HG03571 (cell line): Measurements from ENCODE around the gene SFMBT2.

Experiments
- ATAC-seq: cut with Tn5 transposase; IDR thresholded peaks from one replicate; pipeline ENCODE4 v1.9.1; 2021; ENCODE audit not compliant: unreplicated experiment

The SFMBT2 gene

DNA sequence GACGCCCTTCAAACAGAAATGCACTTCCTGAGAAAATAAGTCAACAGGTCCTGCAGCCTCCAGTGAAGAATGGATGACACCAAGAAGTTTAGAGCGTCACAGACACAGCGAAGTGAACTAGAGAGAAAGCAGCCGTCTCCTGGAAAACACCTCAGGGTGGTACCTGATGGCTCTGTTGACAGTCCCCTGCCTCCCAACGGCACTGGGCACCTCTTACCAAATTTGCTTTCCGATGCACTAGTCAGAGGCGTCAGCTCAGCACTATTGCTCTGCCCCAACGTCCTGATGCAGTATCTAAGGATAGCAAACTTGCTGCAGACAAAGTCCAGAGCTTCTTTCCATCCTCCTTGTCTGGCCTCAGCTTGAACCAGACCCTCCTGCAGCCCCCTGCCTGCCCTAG, 38.3 kb downstream of the SFMBT2 start:
- ATAC-seq: no peak

DNA sequence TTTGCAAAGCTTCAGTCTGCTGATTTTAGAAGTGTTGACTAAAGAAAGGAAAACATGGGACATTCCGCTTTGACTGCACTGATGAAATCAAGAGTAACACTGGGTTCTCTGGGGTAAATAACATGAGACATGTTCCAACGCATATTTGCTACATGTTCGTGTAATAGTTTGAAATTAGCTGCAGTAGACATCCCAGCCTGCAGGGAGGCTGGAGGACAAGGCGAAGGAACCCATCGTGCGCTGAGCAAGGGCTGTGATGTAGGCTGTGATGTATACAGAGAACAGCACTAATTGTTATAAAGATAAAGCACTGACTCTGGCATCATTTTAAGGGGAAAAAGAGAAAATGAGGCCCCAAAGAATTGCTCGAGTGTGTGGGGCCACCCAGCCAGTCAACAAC, 40.3 kb downstream of the SFMBT2 start:
- no peak for ATAC-seq

DNA sequence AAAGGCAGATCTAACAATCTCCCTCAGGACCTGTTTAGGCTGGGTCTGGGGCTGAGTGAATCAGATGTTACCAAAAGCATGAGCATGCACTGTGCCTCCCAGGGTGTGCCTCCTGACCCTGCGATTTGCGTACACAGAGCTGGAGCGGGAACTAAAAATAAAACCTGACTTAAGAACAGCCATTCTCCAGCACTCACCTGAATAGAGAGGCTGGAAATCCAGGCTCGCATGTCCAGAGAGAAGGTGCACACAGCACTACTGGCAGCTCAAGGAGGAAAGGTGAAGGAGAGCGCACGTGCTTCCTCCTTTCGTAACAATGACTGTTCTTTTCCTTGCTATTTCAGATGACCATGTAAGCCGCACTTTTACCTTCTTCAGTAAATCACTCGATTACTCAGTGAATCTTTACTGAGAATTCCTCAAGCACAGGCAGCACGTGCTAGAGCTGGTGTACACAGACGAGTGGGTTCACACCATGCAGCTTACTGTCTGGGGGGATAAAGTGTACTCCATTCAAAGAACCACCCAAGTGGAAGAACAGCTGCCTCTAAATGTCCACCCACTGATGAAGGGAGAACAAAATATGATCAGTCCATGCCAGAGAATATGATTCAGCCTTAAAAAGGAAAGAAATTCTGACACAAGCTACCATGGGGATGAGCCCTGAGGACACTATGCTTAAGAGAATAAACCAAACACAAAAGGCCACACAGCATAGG, 45.6 kb downstream of the SFMBT2 start:
- ATAC-seq: no peak

DNA sequence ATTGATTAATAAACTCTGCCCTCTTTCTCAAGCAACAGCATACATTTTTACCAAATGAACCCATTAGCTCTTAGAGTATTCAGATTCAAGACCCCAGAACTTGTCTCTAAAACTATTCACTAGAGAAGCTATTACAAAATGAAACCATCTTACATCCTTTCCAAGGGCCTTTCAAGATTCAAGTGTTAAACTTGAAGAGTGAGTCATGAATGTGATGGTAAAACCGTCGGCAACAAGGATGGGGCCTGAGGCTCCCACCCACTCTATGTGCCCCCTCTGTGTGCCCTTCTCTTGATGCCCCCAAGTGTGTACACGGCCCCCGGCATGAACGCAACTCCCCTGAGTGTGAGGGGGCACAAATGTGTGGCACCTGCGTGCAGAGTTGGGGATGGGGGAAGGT, 46.4 kb downstream of the SFMBT2 start:
- ATAC-seq: no peak

DNA sequence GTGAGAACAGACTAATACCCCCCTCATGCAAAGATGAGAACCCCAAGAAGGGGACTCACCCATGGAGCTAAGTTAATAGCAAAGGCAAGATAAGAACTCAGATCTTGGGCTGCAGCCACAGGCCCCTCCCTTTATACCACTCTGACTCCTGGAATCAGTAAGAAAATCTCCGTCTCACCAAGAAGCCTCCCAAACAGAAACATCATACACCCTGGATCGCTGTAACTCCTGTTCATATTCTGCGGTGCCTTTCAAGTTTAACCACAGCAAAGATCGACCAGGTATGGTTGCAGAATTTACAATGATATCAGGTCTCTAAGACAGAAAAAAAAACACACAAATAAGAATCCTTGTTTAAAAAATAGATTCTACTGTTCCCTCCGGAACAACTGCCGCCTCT, 47.1 kb downstream of the SFMBT2 start:
- ATAC-seq: no peak

DNA sequence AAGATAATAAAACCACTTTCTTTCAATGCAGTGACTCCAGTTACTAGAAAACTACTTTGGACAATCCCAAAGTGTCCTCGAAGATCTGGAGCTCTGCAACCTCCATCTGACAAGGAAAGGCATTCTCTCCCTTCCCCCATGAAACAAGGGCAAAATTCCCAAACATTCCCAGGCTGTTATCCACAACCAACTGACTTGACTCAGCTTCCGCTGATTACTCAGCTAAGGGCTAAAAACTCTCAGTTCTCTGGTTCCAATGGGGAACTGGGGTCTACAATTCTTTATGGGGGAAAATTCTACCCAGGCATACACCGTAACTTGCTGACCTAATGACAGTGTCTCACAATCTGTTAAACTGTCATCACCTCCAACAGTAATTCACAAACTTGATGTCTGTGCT, 48.4 kb downstream of the SFMBT2 start:
- no peak for ATAC-seq

DNA sequence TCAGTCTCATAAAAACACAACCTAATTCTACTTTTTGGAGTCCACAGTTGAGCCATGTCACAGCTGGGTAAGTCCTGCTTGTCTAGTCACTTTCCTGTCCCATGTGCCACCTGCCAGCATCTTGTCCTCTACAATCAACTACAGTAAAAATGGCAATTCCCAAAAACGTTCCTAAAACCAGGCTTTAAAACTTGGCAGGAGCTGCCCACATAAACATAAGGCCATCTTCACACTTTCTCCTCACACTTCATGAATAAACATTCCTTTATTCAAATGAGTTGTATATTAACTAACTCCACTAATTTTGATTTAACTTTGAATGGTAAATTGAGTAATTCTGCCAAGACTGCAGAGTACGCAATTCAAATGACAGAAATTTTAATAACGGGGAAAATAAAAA, 49.5 kb downstream of the SFMBT2 start:
- no peak for ATAC-seq

DNA sequence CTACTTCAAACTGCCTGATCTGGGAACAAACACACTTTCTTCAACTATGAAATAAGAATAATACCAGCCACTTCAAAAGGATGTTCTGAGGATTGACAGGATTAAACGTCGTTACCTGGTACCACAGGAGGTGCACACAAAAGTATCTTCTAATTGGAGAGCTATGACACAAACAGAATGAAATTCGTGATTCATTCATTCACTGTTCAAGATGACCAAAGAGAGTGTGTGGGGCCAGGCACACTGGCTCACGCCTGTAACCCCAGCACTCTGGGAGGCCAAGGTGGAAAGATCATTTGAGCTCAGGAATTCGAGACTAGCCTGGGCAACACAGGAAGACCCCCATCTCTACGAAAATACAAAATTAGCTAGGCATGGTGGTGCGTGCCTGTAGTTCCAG, 50.9 kb downstream of the SFMBT2 start:
- no peak for ATAC-seq

DNA sequence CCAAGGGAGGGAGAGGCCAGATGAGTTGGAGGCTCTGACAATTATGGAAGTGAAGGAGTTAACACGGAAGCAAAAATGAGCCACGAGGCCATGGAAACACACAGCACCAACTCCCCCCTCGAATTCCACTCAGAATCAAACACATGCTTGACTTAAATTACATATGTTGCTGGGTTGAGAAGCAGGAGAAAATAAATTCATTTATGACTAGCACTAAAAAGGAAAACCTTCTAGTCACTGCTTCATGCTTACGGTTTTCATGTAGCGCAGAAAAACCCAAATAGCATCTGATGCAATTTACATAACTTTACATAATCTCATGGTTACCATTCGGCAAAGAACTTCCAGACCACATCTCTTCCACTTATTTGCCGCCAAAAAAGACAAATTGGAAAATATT, 51.5 kb downstream of the SFMBT2 start:
- no peak for ATAC-seq

DNA sequence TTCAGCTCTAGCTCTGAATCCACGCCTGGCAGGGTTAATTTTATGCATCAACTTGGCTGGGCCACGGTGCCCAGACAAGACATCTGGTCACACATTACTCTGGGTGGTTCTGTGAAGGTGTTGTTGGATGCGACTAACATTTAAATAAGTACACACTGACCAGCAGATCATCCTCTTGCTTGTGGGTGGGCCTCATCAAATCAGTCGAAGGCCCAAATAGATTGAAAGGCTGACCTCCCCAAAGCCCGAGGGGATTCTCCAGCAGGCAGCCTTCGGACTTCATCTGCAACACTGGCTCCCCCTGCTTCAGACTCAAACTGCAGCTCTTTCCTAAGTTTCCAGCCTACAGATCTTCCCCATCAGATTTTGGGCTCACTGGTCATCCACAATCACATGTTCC, 53.6 kb downstream of the SFMBT2 start:
- ATAC-seq: no peak

DNA sequence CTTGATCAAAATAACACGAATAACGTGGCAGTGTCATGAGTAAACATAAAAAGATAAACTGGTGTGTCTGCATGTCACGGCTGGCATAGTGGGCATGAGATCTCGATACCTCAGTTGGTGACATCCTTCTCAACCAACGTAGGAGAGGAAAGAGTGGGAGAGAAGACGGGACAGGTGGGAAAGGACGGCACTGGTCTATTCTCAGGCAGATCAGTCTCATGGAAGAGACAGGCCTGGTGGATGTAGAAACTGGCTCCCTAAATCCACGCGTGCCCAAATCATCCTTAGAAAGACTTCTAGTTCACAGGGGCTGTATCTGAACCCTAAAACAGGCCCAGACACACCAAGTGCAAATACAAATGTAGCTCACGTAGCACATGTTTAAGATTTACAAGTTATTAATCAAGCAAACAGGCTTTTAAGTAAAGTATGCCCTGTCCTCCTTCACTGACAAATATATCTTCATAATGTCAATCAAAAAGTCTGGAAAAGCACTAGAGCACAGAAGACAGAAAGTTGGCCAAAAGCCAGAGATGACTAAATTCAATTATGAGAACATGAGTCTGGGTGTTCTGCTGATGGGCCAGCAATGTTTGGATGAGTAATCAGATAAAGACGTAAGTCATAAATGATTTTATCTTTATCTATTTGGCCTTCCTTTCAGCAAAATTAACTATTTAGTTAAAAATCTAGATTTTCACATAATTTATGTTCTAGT, 56.3 kb downstream of the SFMBT2 start:
- ATAC-seq: no peak

DNA sequence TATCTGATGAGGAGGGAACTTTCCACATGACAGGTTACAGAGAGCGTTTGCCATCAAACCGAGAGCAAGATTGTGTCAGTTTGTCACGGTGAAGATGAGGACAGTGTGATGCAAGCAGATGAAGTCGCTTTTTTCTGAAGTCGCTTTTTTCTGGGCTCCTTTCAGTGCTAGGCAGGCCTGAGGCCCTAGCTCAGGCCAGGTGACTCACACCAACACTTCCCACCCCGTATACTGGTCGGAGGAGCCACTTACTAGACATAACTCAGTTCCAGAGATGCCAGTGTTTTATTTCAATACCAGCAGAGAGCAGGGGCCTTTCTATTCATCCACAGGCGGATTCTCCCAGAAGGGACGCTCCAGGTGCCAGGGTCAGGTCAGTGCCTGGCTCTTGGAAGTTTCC, 58.9 kb downstream of the SFMBT2 start:
- no peak for ATAC-seq

DNA sequence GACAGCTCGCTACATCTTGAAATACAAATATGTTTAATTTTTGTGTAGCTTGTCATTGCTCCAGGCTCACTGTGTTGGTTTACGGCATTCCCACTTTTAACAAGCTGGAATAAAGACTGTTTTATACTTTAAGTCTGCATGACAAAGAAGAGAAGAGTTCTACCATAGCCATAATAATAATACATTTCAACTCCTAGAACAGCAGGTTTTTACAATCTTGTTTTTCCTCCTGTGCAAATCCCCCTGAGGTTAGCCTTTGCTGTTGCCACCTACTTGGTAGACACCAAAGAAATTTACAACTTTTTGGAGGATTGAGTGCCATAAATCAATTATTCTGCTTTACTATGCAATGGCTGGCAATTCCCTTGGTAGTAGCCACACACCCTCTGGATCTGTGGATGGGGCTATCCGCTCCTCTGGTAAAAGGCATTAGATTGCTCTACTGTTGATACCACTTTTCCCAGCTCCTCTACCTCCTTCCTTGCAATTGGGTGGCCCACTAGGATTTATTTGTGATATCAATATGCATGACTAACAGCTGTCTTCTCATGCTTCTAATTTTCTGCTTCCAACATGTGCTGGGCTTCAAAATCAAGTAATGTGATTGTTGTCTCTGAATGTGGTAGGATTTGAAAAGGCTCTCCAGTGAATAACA, 60.2 kb downstream of the SFMBT2 start:
- no peak for ATAC-seq

DNA sequence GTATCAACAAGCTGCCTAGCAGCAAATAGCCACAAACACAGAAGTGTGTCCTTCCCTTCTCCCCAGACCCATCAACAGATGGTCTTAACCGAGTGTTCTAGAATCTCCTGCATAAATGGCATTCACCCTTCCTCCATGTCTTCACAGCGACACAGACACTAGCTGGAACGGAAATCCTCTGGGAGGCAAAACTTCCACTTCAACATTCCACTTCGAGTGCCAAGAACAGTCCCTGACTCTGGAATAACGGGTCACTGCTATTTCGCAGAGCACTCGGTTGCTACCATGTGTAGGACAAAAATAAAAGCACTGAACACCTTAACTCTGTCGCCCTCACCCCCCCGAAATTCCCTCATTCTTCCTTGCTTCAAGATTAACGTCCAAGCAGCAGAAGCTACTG, 65.1 kb downstream of the SFMBT2 start:
- ATAC-seq: no peak

DNA sequence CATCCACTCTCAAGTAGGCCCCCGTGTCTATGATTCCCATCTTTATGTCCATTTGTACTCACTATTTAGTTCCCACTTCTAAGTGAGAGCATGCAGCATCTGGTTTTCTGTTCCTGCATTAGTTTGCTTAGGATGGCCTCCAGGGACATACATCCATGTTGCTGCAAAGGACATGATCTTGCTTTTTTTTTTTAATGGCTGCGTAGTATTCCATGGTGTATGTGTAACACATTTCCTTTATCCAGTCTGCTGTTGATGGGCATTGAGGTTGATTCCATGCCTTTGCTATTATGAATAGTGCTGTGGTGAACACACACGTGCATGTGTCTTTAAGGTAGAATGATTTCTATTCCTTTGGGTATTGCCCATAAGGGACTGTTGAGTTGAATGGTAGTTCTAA, 67.8 kb downstream of the SFMBT2 start:
- ATAC-seq: no peak

DNA sequence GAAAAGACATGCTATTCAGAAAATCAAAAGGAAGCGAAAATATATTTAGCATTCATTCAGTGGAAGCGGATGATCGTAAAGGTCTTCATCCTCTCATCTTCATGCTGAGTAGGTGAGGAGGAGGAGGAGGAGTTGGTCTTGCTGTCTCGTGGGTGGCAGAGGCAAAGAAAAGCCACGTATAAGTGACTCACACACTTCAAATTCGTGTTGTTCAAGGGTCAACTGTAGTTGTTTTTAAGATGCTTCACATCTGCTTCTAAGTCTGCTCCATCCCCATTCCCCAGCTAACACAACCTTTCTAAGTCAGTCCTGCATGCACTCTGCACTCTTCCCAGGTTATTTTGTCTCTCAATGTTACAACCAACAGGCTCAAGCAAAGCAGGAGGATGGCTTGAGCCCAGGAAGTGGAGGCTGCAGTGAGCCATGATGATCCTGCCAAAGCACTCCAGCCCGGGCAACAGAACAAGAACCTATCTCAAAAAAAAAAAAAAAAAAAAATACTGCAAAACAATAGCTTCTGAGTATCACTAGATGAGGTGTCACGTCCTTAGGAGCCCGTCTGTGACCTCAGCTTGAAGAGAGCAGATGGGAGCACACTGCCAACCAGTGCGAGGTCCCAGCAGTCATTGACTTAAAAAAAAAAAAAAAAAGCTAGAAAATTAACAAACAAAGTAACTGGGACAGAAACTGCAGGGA, 70.5 kb downstream of the SFMBT2 start:
- ATAC-seq: no peak

DNA sequence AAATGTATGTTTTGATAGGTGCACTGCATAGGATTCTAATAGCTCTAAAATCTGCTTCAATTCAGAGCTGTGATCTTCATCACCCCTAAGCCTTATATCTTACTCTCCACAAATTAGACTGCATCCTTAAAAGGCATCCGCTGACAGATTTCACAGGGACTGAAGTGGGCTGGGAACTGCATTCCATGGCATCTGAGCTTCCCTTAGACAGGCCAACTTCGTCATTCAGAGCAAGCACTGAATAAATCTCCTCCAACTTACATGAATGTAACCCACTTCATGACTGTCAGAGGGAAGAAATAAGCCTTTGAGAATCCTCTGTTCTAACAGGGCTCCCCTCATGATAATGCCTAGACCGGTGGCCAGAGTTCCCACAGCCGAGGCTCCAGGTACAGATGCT, 71.3 kb downstream of the SFMBT2 start:
- ATAC-seq: no peak

DNA sequence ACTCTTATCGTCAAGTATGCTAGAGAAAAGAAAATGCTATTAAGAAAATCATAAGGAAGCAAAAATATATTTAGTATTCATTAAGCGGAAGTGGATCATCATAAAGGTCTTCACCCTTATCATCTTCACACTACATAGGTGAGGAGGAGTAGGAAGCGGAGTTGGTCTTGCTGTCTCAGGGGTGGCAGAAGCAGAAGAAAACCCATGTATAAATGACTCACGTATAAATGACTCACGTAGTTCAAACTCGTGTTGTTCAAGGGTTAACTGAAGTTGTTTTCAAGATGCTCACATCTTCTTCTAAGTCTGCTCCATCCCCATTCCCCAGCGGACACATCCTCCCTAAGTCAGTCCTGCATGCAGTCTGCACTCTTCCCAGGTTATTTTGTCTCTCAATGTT, 72.4 kb downstream of the SFMBT2 start:
- ATAC-seq: no peak

DNA sequence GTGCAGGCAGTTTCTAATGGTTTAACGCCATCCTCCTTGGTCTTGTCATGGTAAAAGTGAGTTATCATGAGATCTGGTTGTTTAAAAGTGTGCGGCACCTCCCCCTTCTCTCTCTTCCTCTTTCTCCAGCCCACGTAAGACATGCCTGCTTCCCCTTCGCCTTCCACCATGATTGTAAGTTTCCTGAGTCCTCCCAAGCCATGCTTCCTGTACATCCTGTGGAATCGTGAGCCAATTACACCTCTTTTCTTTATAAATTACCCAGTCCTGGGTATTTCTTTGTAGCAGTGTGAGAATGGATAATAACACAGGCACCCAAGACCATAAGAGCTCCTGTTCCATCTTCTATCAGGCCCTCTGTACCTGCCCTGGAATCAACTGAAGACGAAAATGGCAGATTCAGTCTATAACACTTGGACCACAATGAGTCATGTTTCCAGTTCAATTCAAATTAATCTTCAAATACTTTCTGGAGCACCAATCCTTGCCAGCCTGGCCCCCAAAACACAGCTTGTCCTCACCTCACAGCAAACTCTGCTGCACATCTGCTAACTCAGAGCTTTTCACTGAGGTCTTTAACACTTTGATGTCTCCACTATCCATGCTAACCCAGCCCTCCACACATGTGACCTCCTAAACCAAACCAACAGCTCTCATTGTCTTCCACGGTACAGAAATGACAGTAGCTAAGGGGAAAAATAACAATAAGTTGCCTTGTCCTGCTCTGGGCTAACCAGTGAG, 73.2 kb downstream of the SFMBT2 start:
- no peak for ATAC-seq

DNA sequence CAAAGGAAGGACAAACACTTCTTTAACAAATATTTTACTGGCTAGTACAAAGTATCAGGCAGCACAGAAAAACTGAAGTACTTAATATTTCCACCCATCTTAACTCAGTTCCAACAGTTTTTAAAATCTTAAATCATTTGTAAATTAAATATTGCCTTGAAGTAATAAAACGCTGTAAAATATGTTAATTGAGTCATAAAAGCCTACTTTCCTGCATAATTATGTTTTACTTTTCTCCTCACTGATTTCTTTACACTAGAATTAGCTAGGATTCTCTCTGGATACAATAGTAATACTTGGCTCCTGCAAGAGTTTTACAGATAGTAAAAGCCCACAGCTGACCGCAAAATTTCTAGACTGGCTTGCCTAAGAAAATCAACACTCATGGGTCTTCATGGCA, 74.9 kb downstream of the SFMBT2 start:
- no peak for ATAC-seq

DNA sequence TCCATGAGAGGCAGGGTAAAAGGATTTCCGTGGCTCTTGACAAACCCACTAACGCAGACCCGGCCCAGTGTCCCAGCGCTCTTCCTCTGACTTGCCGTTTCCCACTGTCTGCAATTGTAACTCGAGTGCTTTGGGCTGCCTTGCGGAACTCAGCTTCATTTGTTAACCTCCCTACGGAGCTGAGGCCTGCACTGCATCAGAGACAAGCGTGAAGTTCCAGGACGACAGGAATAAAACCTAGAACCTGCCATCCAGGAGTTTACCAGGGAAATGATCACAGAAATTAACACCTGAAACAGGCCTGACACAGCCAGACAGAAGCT, 76.2 kb downstream of the SFMBT2 start:
- ATAC-seq: no peak
